Measurements from ENCODE around the gene BCL2L11. TPM values are rescaled to one million over a fixed set of nuclear protein-coding genes. Genes with fewer than 3 reads are reported as not detected.

Gene BCL2L11
- total RNA-seq, 1 experiment from 2014 or later = 21.2 TPM

GRCh38 chr2:111159641-111160040 lies 38.9 kb downstream of the BCL2L11 start:
- Histone ChIP-seq H4K91ac (ENCODE audit: insufficient read length, low read depth, low read length) (no peak overlapping the region), H3K79me1 (ENCODE audit: insufficient read depth, low read depth, low read length, poor library complexity, severe bottlenecking) (peaks cover 5% of the 10 kb centered on the region), H4K5ac (ENCODE audit: insufficient read length, low read depth, low read length) (no peak overlapping the region), H3K23ac (ENCODE audit: insufficient read length, low read depth, low read length) (no peak overlapping the region), H3K79me2 (ENCODE audit: insufficient read depth, low read length) (no peaks in the 10 kb centered on the region), H3T11ph (ENCODE audit: low read length) (no peak overlapping the region), H3K27ac (ENCODE audit: insufficient read length, low read depth, low read length) (no peak overlapping the region), H2BK15ac (ENCODE audit: low read depth, low read length) (no peak overlapping the region), H2BK12ac (ENCODE audit: insufficient read length, low read depth, low read length) (no peak overlapping the region), H2BK5ac (ENCODE audit: insufficient read length, low read length) (no peak overlapping the region), H2BK120ac (ENCODE audit: low read depth, low read length, poor library complexity, severe bottlenecking) (no peak overlapping the region), H4K8ac (replicated peaks; ENCODE audit: insufficient read length, low read depth, low read length) (no peak overlapping the region), H3K9ac (ENCODE audit: extremely low read depth, insufficient read length, low read length) (no peak overlapping the region), H3K9me3 (ENCODE audit: control insufficient read depth, low read depth, low read length) (no peaks in the 10 kb centered on the region), H3K18ac (ENCODE audit: insufficient read length, low read depth, low read length) (no peak overlapping the region), H3K4ac (ENCODE audit: low read depth, low read length) (no peak overlapping the region), H2BK20ac (ENCODE audit: low read depth, low read length, poor library complexity, severe bottlenecking) (no peak overlapping the region), H3K23me2 (ENCODE audit: insufficient read length, low read depth, low read length, poor library complexity, severe bottlenecking) (no peaks in the 10 kb centered on the region), H3K14ac (ENCODE audit: insufficient read depth, low read length) (no peak overlapping the region), H3K4me2 (ENCODE audit: insufficient read depth, insufficient read length, low read length) (no peak overlapping the region), H3K27me3 (ENCODE audit: insufficient read depth, low read length) (no peaks in the 10 kb centered on the region), H3K56ac (ENCODE audit: insufficient read length, low read depth, low read length) (no peak overlapping the region), H3K4me1 (ENCODE audit: insufficient read depth, low read length) (peaks cover 5% of the 10 kb centered on the region; the same call in 1 of the 2 replicates), H4K20me1 (ENCODE audit: control insufficient read depth, insufficient read depth, insufficient read length) (no peaks in the 10 kb centered on the region), H2AFZ (ENCODE audit: low read length) (no peak overlapping the region), H2AK5ac (ENCODE audit: insufficient read length, low read length) (no peak overlapping the region)
- TF ChIP-seq, protein P1, sequence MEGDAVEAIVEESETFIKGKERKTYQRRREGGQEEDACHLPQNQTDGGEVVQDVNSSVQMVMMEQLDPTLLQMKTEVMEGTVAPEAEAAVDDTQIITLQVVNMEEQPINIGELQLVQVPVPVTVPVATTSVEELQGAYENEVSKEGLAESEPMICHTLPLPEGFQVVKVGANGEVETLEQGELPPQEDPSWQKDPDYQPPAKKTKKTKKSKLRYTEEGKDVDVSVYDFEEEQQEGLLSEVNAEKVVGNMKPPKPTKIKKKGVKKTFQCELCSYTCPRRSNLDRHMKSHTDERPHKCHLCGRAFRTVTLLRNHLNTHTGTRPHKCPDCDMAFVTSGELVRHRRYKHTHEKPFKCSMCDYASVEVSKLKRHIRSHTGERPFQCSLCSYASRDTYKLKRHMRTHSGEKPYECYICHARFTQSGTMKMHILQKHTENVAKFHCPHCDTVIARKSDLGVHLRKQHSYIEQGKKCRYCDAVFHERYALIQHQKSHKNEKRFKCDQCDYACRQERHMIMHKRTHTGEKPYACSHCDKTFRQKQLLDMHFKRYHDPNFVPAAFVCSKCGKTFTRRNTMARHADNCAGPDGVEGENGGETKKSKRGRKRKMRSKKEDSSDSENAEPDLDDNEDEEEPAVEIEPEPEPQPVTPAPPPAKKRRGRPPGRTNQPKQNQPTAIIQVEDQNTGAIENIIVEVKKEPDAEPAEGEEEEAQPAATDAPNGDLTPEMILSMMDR (conservative IDR thresholded peaks at IDR 0.05) = no peak
- no peak overlapping the region for H3K4me3 Mint-ChIP-seq
- no peak for DNase-seq
- H3K36me3 Mint-ChIP-seq (ENCODE audit: insufficient read depth in 1 of 3, low read depth in 3 of 3) = peaks cover 15 to 72% (median 62%) of the 10 kb centered on the region in 3 experiments; a peak in 6 of 7 replicates
- no peaks in the 10 kb centered on the region for H3K9me3 Mint-ChIP-seq
- no CpG with 5 or more reads among the region's 5 CpGs for WGBS (ENCODE audit: extremely low coverage, insufficient read length, low lambda C conversion rate)
- no peaks in the 10 kb centered on the region; the same call in 1 of the 2 replicates for H3K27me3 Mint-ChIP-seq (ENCODE audit: low read depth)
- peaks cover 37 to 48% of the 10 kb centered on the region in 2 experiments for H3K4me1 Mint-ChIP-seq
- H3K27ac Mint-ChIP-seq = peak overlapping the region in 1 of 3 experiments; percentile 12; a peak in 1 of 7 replicates

Measured in H9 (cell line).